ENCODE measurements around the gene C3. TPM values are rescaled to one million over a fixed set of nuclear protein-coding genes. Genes with fewer than 3 reads are reported as not detected.

Gene C3
- total and polyA plus RNA-seq, 5 donors = 136 to 537 (median 273) TPM

GRCh38 chr19:6728346-6728745 lies 7.9 kb upstream of the C3 start:
- H3K4me1 ChIP-seq (ENCODE audit: control insufficient read depth, insufficient read depth, low read length) = no peaks in the 10 kb centered on the region

GRCh38 chr19:6725513-6726231 lies 5.2 kb upstream of the C3 start:
- DNase-seq (peak in 1 of 3 donors; percentile 6), ATAC-seq (no peak)

More at GRCh38 chr19:6728346-6728745, 7.9 kb upstream of the C3 start:
- intact Hi-C loops (cut with DNase I) = no loop called here
- ATAC-seq (no peak), DNase-seq (peak in 2 of 3 donors; percentile 68 to 76)
- H3K27me3 ChIP-seq (ENCODE audit: control insufficient read depth, insufficient read depth) = no peaks in the 10 kb centered on the region
- no peak overlapping the region for H3K4me3 ChIP-seq (ENCODE audit: low read length)
- H3K27ac ChIP-seq (ENCODE audit: low read length) = no peak overlapping the region
- WGBS = 34% methylated on average over 8 of the region's 8 CpGs
- H3K9me3 ChIP-seq (ENCODE audit: control insufficient read depth, low read length) = no peaks in the 10 kb centered on the region

GRCh38 chr19:6724631-6725492 lies 4.4 kb upstream of the C3 start:
- intact Hi-C loops (cut with DNase I) = no loop called here
- WGBS = 66% methylated on average over 15 of the region's 15 CpGs
- DNase-seq = peak in 1 of 3 donors; percentile 24
- H3K27me3 ChIP-seq (ENCODE audit: control insufficient read depth, insufficient read depth) = no peaks in the 10 kb centered on the region
- no peaks in the 10 kb centered on the region for H3K9me3 ChIP-seq (ENCODE audit: control insufficient read depth, low read length)
- H3K4me1 ChIP-seq (ENCODE audit: control insufficient read depth, insufficient read depth, low read length) = no peaks in the 10 kb centered on the region
- no peak overlapping the region for H3K27ac ChIP-seq (ENCODE audit: low read length)
- ATAC-seq = no peak
- no peak overlapping the region for H3K4me3 ChIP-seq (ENCODE audit: low read length)

More at GRCh38 chr19:6725513-6726231, 5.2 kb upstream of the C3 start:
- Histone ChIP-seq H3K27ac (ENCODE audit: low read length) (no peak overlapping the region), H3K4me1 (ENCODE audit: control insufficient read depth, insufficient read depth, low read length) (no peaks in the 10 kb centered on the region), H3K4me3 (ENCODE audit: low read length) (no peak overlapping the region), H3K27me3 (ENCODE audit: control insufficient read depth, insufficient read depth) (no peaks in the 10 kb centered on the region), H3K9me3 (ENCODE audit: control insufficient read depth, low read length) (no peaks in the 10 kb centered on the region)
- 88% methylated on average over 16 of the region's 16 CpGs for WGBS
- intact Hi-C loops (cut with DNase I) = no loop called here

GRCh38 chr19:6723738-6724137 lies 3.3 kb upstream of the C3 start:
- intact Hi-C loops (cut with DNase I) = no loop called here
- WGBS = 52% methylated on average over 5 of the region's 5 CpGs
- H3K4me3 ChIP-seq (ENCODE audit: low read length) = no peak overlapping the region
- no peaks in the 10 kb centered on the region for H3K9me3 ChIP-seq (ENCODE audit: control insufficient read depth, low read length)
- peak in 1 of 3 donors; percentile 36 for DNase-seq
- ATAC-seq = no peak
- no peak overlapping the region for H3K27ac ChIP-seq (ENCODE audit: low read length)
- no peaks in the 10 kb centered on the region for H3K4me1 ChIP-seq (ENCODE audit: control insufficient read depth, insufficient read depth, low read length)
- no peaks in the 10 kb centered on the region for H3K27me3 ChIP-seq (ENCODE audit: control insufficient read depth, insufficient read depth)

- H3K9me3 ChIP-seq (ENCODE audit: control insufficient read depth, low read length) = no peaks in the 10 kb centered on the region
- WGBS = 20% methylated on average over 13 of the region's 13 CpGs
- H3K27ac ChIP-seq (ENCODE audit: low read length) = no peak overlapping the region
- no peaks in the 10 kb centered on the region for H3K4me1 ChIP-seq (ENCODE audit: control insufficient read depth, insufficient read depth, low read length)
- no peak overlapping the region for H3K4me3 ChIP-seq (ENCODE audit: low read length)
- peak; percentile 28 to 47 for ATAC-seq
- intact Hi-C loops (cut with DNase I) = no loop called here
- no peaks in the 10 kb centered on the region for H3K27me3 ChIP-seq (ENCODE audit: control insufficient read depth, insufficient read depth)
- peak; percentile 75 to 87 (median 77) for DNase-seq
Observed at GRCh38 chr19:6723108-6723618, 2.7 kb upstream of the C3 start.

GRCh38 chr19:6721773-6722172 lies 1.3 kb upstream of the C3 start:
- DNase-seq (peak in 2 of 3 donors; percentile 9 to 17), ATAC-seq (no peak)
- Histone ChIP-seq H3K27me3 (ENCODE audit: control insufficient read depth, insufficient read depth) (no peaks in the 10 kb centered on the region), H3K9me3 (ENCODE audit: control insufficient read depth, low read length) (no peaks in the 10 kb centered on the region), H3K27ac (ENCODE audit: low read length) (no peak overlapping the region), H3K4me3 (ENCODE audit: low read length) (no peak overlapping the region), H3K4me1 (ENCODE audit: control insufficient read depth, insufficient read depth, low read length) (no peaks in the 10 kb centered on the region)
- WGBS = 81% methylated on average over 5 of the region's 5 CpGs
- intact Hi-C loops (cut with DNase I) = no loop called here

GRCh38 chr19:6721138-6721474 lies 656 bp upstream of the C3 start:
- H3K4me1 ChIP-seq (ENCODE audit: control insufficient read depth, insufficient read depth, low read length) = no peaks in the 10 kb centered on the region
- no peak overlapping the region for H3K27ac ChIP-seq (ENCODE audit: low read length)
- no peaks in the 10 kb centered on the region for H3K27me3 ChIP-seq (ENCODE audit: control insufficient read depth, insufficient read depth)
- no peak for DNase-seq
- no peak for ATAC-seq
- no peaks in the 10 kb centered on the region for H3K9me3 ChIP-seq (ENCODE audit: control insufficient read depth, low read length)
- H3K4me3 ChIP-seq (ENCODE audit: low read length) = no peak overlapping the region
- intact Hi-C loops (cut with DNase I) = no loop called here

GRCh38 chr19:6719992-6720368 lies 470 bp downstream of the C3 start:
- intact Hi-C loops (cut with DNase I) = no loop called here
- H3K4me1 ChIP-seq (ENCODE audit: control insufficient read depth, insufficient read depth, low read length) = no peaks in the 10 kb centered on the region
- 72% methylated on average over 3 of the region's 3 CpGs for WGBS
- no peaks in the 10 kb centered on the region for H3K27me3 ChIP-seq (ENCODE audit: control insufficient read depth, insufficient read depth)
- H3K9me3 ChIP-seq (ENCODE audit: control insufficient read depth, low read length) = no peaks in the 10 kb centered on the region
- DNase-seq (no peak), ATAC-seq (no peak)
- peak overlapping the region; percentile 3 for H3K4me3 ChIP-seq (ENCODE audit: low read length)
- H3K27ac ChIP-seq (ENCODE audit: low read length) = peak overlapping the region; percentile 5

- WGBS = 69% methylated on average over 6 of the region's 6 CpGs
- Histone ChIP-seq H3K9me3 (ENCODE audit: control insufficient read depth, low read length) (no peaks in the 10 kb centered on the region), H3K27ac (ENCODE audit: low read length) (no peak overlapping the region), H3K4me3 (ENCODE audit: low read length) (peak overlapping the region; percentile 3), H3K27me3 (ENCODE audit: control insufficient read depth, insufficient read depth) (no peaks in the 10 kb centered on the region), H3K4me1 (ENCODE audit: control insufficient read depth, insufficient read depth, low read length) (no peaks in the 10 kb centered on the region)
- intact Hi-C loops (cut with DNase I) = no loop called here
- no peak for ATAC-seq
- DNase-seq = no peak
Observed at GRCh38 chr19:6719540-6719861, 949 bp downstream of the C3 start.

GRCh38 chr19:6718741-6719539 lies 1.5 kb downstream of the C3 start:
- Histone ChIP-seq H3K9me3 (ENCODE audit: control insufficient read depth, low read length) (no peaks in the 10 kb centered on the region), H3K4me3 (ENCODE audit: low read length) (peak overlapping the region; percentile 3), H3K4me1 (ENCODE audit: control insufficient read depth, insufficient read depth, low read length) (no peaks in the 10 kb centered on the region), H3K27me3 (ENCODE audit: control insufficient read depth, insufficient read depth) (no peaks in the 10 kb centered on the region), H3K27ac (ENCODE audit: low read length) (no peak overlapping the region)
- intact Hi-C loops (cut with DNase I) = no loop called here
- 74% methylated on average over 21 of the region's 21 CpGs for WGBS
- ATAC-seq = peak; percentile 10 to 40
- DNase-seq = peak; percentile 54 to 73 (median 64)

Measured in right cardiac atrium (tissue), 5 donors.